ENCODE results near the gene PCDHB14.
"Not testable (repeated sequence)": the region's sequence is repeated elsewhere in the genome, so short reads cannot be mapped to it uniquely, and the experiment has no call there.

PCDHB14 gene

GRCh38 chr5:141210849-141211248, 12.3 kb upstream of the PCDHB14 start:
- DNase-seq = not testable (repeated sequence)

DNA sequence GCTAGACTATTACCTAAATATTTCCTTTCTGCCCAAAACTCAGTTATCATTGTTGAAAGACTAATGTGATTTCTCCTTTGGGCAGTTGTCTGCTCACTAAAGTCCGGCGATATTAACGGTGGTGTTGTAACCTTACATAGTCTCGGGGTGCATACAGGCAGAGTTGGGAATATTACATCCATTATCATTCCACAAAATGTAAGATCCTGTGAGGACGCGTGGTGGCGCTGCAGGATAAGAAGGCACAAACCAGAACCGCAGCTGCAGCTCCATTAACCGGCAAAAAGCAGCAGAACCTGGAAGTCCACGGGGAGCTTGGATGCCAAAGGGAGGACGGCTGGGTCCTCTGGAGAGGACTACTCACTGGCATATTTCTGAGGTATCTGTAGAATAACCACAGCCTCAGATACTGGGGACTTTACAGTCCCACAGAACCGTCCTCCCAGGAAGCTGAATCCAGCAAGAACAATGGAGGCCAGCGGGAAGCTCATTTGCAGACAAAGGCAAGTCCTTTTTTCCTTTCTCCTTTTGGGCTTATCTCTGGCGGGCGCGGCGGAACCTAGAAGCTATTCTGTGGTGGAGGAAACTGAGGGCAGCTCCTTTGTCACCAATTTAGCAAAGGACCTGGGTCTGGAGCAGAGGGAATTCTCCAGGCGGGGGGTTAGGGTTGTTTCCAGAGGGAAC, 9.3 kb upstream of the PCDHB14 start, which contains the start of gene PCDHB13:
Gene PCDHB13, plus strand, starts transcription at position 264 of the 684 bp plus-strand sequence. Its CDS starts 205 bp downstream, at position 469.
- peak; percentile 4 for DNase-seq

GRCh38 chr5:141214583-141214982, 8.6 kb upstream of the PCDHB14 start:
- not testable (repeated sequence) for DNase-seq

GRCh38 chr5:141215504-141215903, 7.6 kb upstream of the PCDHB14 start:
- not testable (repeated sequence) for DNase-seq

GRCh38 chr5:141216035-141216434, 7.1 kb upstream of the PCDHB14 start:
- DNase-seq = not testable (repeated sequence)

DNA sequence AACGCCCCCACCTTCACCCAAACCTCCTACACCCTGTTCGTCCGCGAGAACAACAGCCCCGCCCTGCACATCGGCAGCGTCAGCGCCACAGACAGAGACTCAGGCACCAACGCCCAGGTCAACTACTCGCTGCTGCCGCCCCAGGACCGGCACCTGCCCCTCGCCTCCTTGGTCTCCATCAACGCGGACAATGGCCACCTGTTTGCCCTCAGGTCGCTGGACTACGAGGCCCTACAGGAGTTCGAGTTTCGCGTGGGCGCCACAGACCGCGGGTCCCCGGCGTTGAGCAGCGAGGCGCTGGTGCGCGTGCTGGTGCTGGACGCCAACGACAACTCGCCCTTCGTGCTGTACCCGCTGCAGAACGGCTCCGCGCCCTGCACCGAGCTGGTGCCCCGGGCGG, 1.7 kb downstream of the PCDHB14 start:
- not testable (repeated sequence) for DNase-seq

DNA sequence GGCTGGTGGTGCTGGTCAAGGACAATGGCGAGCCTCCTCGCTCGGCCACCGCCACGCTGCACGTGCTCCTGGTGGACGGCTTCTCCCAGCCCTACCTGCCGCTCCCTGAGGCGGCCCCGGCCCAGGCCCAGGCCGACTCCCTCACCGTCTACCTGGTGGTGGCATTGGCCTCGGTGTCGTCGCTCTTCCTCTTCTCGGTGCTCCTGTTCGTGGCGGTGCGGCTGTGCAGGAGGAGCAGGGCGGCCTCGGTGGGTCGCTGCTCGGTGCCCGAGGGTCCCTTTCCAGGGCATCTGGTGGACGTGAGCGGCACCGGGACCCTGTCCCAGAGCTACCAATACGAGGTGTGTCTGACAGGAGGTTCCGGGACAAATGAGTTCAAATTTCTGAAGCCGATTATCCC, 2.3 kb downstream of the PCDHB14 start:
- not testable (repeated sequence) for DNase-seq

DNA sequence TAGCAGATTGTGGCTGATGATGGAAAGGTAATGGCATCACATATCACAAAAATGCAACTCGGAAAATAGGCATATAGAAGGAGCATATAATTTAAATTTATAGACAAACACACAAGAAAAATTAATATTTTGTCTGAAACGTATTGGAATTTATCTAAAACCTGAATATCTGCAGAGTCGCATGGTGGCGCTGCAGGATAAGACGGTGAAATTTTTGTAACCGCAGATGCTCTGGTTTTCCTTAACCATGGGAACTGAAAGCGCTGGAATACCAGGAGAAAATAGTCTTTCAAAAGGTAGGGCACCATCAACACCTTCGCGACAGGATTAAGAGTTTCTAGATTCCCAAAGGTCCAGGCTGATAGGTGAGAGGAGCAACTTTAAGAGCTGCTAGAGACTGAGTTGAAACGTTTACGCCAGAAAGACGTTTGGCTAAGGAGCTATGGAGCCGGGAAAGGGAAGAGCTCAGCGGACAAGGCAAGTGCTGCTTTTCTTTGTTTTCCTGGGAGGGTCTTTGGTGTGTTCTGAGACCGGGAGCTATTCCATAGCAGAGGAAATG, 11.0 kb downstream of the PCDHB14 start:
- no peak for DNase-seq

- not testable (repeated sequence) for DNase-seq
Measured at GRCh38 chr5:141235922-141236321, 12.8 kb downstream of the PCDHB14 start.

DNA sequence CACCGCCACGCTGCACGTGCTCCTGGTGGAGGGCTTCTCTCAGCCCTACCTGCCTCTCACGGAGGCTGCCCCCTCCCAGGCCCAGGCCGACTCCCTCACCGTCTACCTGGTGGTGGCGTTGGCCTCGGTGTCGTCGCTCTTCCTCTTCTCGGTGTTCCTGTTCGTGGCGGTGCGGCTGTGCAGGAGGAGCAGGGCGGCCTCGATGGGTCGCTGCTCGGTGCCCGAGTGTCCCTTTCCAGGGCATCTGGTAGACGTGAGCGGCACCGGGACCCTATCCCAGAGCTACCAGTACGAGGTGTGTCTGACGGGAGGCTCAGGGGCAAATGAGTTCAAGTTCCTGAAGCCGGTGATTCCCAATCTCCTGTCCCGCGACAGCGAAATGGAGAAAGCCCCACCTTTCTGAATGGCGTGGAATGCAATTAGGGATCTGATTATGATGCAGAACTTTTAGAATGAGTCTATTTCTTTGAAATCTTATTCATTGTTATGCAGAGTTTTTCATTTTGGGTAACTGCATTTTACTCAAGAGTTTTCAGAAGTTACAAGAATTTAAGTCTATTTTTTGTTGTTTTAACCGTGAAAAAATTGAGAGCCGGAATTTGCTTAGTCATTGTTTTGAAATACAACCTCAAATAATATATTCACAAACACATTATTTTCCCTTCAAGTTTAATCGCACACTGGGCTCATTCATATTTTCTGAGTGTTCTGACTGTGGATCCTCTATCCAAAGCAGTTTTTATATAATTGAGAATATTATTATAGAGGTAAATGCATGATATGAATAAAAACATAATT, 13.6 kb downstream of the PCDHB14 start:
- DNase-seq = no peak

GRCh38 chr5:141241496-141241895, 18.4 kb downstream of the PCDHB14 start:
- no peak for DNase-seq

GRCh38 chr5:141245250-141245717, 22.1 kb downstream of the PCDHB14 start, which contains the start of gene PCDHB15:
Gene PCDHB15, plus strand, starts transcription at chr5:141245395. Its CDS starts 184 bp downstream, at chr5:141245579.
- peak; percentile 19 for DNase-seq

- DNase-seq = not testable (repeated sequence)
Measured at GRCh38 chr5:141246971-141247370, 23.8 kb downstream of the PCDHB14 start.

GRCh38 chr5:141247434-141247833, 24.3 kb downstream of the PCDHB14 start:
- DNase-seq = not testable (repeated sequence)

- no peak for DNase-seq
Measured at GRCh38 chr5:141250576-141250975, 27.4 kb downstream of the PCDHB14 start.

- DNase-seq = no peak
Measured at GRCh38 chr5:141258464-141258863, 35.3 kb downstream of the PCDHB14 start.

- DNase-seq = no peak
Measured at GRCh38 chr5:141258948-141259347, 35.8 kb downstream of the PCDHB14 start.

GRCh38 chr5:141260458-141261237, 37.5 kb downstream of the PCDHB14 start:
- DNase-seq = no peak

DNA sequence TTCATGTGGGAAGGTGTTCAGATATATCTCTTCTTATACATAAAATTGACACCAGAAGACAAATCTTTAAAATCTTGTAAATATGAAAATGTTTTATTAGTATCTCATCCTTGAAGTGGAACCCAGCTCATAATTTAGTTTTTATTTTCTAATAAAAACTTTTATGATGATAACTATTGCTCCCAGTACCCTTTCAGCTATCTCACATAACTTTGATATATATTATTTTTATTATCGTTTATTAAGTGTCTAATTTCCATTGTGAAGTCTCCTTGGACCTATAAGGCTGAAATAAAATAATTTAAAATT, 38.0 kb downstream of the PCDHB14 start:
- DNase-seq = no peak

- DNase-seq = no peak
Measured at GRCh38 chr5:141269195-141269594, 46.1 kb downstream of the PCDHB14 start.

DNA sequence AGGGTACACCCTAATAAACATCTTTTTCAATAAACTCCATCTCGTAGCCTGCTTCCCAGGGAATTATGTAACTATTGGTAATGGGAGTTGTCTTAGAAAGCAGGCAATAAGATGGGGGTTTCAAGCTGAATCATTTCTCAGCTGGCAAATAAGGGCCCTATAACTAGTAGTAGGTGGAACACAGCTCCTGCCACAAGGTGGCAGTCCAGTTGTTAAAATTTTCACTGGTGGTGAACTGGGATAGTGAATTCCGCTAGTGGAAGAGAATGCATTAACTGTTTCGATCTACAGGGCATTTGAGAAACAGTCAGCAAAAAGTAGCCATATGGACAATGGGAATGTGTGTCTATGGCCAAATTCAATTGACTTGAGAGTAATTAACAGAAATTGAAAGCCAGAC, 49.8 kb downstream of the PCDHB14 start:
- DNase-seq = no peak

Measured in NCI-H526 treated with DMSO at 0.1 percent for 48 hours (cell line).